ENCODE measurements around the gene PHOX2B.

PHOX2B gene

GRCh38 chr4:41748571-41749475 is at the start of gene PHOX2B:
Gene PHOX2B, minus strand, starts transcription at chr4:41748725. Its CDS starts 115 bp downstream, at chr4:41748610.
- no peak for DNase-seq (ENCODE audit: low spot score)

GRCh38 chr4:41797260-41797659 is 48.7 kb upstream of the PHOX2B start:
- no peak for DNase-seq (ENCODE audit: low spot score)

GRCh38 chr4:41796545-41797210 is 48.2 kb upstream of the PHOX2B start:
- DNase-seq (ENCODE audit: low spot score) = no peak

GRCh38 chr4:41795796-41796385 is 47.4 kb upstream of the PHOX2B start:
- DNase-seq (ENCODE audit: low spot score) = no peak

GRCh38 chr4:41792166-41792565 is 43.6 kb upstream of the PHOX2B start:
- DNase-seq (ENCODE audit: low spot score) = no peak

GRCh38 chr4:41791557-41791956 is 43.0 kb upstream of the PHOX2B start:
- no peak for DNase-seq (ENCODE audit: low spot score)

- DNase-seq (ENCODE audit: low spot score) = no peak
Measured at GRCh38 chr4:41787931-41788330, 39.4 kb upstream of the PHOX2B start.

GRCh38 chr4:41785665-41786064 is 37.1 kb upstream of the PHOX2B start:
- DNase-seq (ENCODE audit: low spot score) = no peak

GRCh38 chr4:41784191-41784979 is 35.9 kb upstream of the PHOX2B start:
- no peak for DNase-seq (ENCODE audit: low spot score)

- no peak for DNase-seq (ENCODE audit: low spot score)
Measured at GRCh38 chr4:41776466-41776865, 27.9 kb upstream of the PHOX2B start.

GRCh38 chr4:41763729-41764128 is 15.2 kb upstream of the PHOX2B start:
- no peak for DNase-seq (ENCODE audit: low spot score)

- DNase-seq (ENCODE audit: low spot score) = no peak
Measured at GRCh38 chr4:41758884-41759283, 10.4 kb upstream of the PHOX2B start.

GRCh38 chr4:41757521-41758156 is 9.1 kb upstream of the PHOX2B start:
- no peak for DNase-seq (ENCODE audit: low spot score)

- DNase-seq (ENCODE audit: low spot score) = no peak
Measured at GRCh38 chr4:41753942-41754341, 5.4 kb upstream of the PHOX2B start.

GRCh38 chr4:41752081-41752836 is 3.7 kb upstream of the PHOX2B start:
- DNase-seq (ENCODE audit: low spot score) = no peak

GRCh38 chr4:41751449-41752061 is 3.0 kb upstream of the PHOX2B start:
- no peak for DNase-seq (ENCODE audit: low spot score)

- no peak for DNase-seq (ENCODE audit: low spot score)
Measured at GRCh38 chr4:41750626-41751448, 2.3 kb upstream of the PHOX2B start.

- DNase-seq (ENCODE audit: low spot score) = no peak
Measured at GRCh38 chr4:41750121-41750625, 1.6 kb upstream of the PHOX2B start.

- no peak for DNase-seq (ENCODE audit: low spot score)
Measured at GRCh38 chr4:41749631-41750039, 1.1 kb upstream of the PHOX2B start.

Measured in SW480 (cell line).